ENCODE measurements around the gene SMPD3. TPM values are rescaled to one million over a fixed set of nuclear protein-coding genes. Genes with fewer than 3 reads are reported as not detected.

SMPD3 gene
- total RNA-seq, 2 experiments from 2014 or later, result 0.89 to 1.1 TPM

DNA sequence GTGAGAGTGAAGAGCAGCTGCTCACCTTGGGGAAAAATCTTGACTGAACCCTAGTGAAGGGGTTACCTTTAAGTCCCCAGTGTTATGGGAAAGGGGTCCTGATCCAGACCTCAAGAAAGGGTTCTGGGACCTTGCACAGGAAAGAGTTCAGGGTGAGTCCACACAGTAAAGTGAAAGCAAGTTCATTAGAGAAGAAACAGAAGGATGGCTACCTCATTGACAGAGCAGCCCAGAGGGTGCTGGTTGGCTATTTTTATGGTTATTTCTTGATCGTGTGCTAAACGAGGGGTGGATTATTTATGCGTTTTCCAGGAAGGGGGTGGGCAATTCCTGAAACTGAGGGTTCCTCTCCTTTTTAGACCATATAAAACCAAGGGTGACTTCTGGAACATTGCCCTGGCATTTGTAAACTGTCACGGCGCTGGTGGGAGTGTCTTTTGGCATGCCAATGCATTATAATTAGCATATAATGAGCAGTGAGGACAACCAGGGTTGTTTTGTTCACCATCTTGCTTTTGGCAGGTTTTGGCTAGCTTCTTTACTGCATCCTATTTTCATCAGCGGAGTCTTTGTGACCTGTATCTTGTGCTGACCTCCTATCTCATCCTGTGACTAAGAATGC is 58.4 kb downstream of the SMPD3 start:
- Histone ChIP-seq H3K27me3 (ENCODE audit: control insufficient read depth in 1 of 2, insufficient read depth in 2 of 2, low read length in 2 of 2) (no peaks in the 10 kb centered on the region), H3K36me3 (ENCODE audit: insufficient read depth, low read length) (no peaks in the 10 kb centered on the region), H3K4me1 (ENCODE audit: insufficient read depth, low read length) (no peaks in the 10 kb centered on the region), H3K27ac (ENCODE audit: low read depth in 1 of 2, low read length in 2 of 2) (no peak overlapping the region), H3K9me3 (ENCODE audit: control insufficient read depth in 1 of 2, insufficient read depth in 1 of 2, low read length in 2 of 2) (no peaks in the 10 kb centered on the region), H3K4me3 (ENCODE audit: low read length) (no peak overlapping the region)
- TF ChIP-seq, protein P1, sequence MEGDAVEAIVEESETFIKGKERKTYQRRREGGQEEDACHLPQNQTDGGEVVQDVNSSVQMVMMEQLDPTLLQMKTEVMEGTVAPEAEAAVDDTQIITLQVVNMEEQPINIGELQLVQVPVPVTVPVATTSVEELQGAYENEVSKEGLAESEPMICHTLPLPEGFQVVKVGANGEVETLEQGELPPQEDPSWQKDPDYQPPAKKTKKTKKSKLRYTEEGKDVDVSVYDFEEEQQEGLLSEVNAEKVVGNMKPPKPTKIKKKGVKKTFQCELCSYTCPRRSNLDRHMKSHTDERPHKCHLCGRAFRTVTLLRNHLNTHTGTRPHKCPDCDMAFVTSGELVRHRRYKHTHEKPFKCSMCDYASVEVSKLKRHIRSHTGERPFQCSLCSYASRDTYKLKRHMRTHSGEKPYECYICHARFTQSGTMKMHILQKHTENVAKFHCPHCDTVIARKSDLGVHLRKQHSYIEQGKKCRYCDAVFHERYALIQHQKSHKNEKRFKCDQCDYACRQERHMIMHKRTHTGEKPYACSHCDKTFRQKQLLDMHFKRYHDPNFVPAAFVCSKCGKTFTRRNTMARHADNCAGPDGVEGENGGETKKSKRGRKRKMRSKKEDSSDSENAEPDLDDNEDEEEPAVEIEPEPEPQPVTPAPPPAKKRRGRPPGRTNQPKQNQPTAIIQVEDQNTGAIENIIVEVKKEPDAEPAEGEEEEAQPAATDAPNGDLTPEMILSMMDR (IDR thresholded peaks at IDR 0.05), result no peak
- Mint-ChIP-seq H3K27me3 (no peaks in the 10 kb centered on the region), H3K27ac (no peak overlapping the region), H3K4me3 (no peak overlapping the region), H3K9me3 (no peaks in the 10 kb centered on the region), H3K4me1 (ENCODE audit: low read depth) (peaks cover under 1% of the 10 kb centered on the region), H3K36me3 (ENCODE audit: low read depth) (no peaks in the 10 kb centered on the region)
- no peak for DNase-seq
- ATAC-seq (ENCODE audit: poor library complexity), result no peak
- intact Hi-C loops (cut with DNase I, micrococcal nuclease), result no loop called here
- POLR2A ChIA-PET, result no interaction called here
- CTCF ChIA-PET, result no interaction called here

DNA sequence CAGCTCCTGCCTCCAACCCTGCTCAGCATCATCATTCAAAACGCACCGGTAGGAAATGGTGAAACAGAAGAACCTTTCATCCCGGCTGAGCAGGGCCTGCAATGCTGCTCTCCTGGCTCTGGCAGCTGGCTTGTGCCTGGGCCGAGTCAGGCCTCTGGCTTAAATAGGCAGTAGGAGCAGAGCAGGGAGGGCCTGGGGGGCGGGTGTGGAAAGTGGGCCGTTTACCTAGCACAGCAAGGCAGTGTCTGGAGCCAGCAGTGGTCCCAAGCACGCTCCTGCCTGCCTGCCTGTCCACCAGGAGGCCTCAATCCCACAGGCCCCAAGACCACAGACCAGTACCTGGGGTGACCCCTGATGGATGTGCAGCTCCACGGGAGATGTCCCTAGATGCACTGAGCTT is 59.3 kb downstream of the SMPD3 start:
- ATAC-seq (ENCODE audit: poor library complexity) (no peak), DNase-seq (no peak)
- no peaks in the 10 kb centered on the region for H3K9me3 ChIP-seq (ENCODE audit: control insufficient read depth in 1 of 2, insufficient read depth in 1 of 2, low read length in 2 of 2)
- H3K27ac Mint-ChIP-seq, result no peak overlapping the region
- no peak overlapping the region for H3K27ac ChIP-seq (ENCODE audit: low read depth in 1 of 2, low read length in 2 of 2)
- no peaks in the 10 kb centered on the region for H3K27me3 Mint-ChIP-seq
- ChIA-PET POLR2A (no interaction called here), CTCF (no interaction called here)
- TF ChIP-seq, protein P1 (IDR thresholded peaks at IDR 0.05), result no peak
- H3K4me1 ChIP-seq (ENCODE audit: insufficient read depth, low read length), result peaks cover 2% of the 10 kb centered on the region
- H3K36me3 Mint-ChIP-seq (ENCODE audit: low read depth), result no peaks in the 10 kb centered on the region
- H3K36me3 ChIP-seq (ENCODE audit: insufficient read depth, low read length), result no peaks in the 10 kb centered on the region
- H3K4me3 Mint-ChIP-seq, result no peak overlapping the region
- no peaks in the 10 kb centered on the region for H3K27me3 ChIP-seq (ENCODE audit: control insufficient read depth in 1 of 2, insufficient read depth in 2 of 2, low read length in 2 of 2)
- peaks cover 6% of the 10 kb centered on the region for H3K4me1 Mint-ChIP-seq (ENCODE audit: low read depth)
- no peak overlapping the region for H3K4me3 ChIP-seq (ENCODE audit: low read length)
- intact Hi-C loops (cut with DNase I, micrococcal nuclease), result no loop called here
- H3K9me3 Mint-ChIP-seq, result no peaks in the 10 kb centered on the region

DNA sequence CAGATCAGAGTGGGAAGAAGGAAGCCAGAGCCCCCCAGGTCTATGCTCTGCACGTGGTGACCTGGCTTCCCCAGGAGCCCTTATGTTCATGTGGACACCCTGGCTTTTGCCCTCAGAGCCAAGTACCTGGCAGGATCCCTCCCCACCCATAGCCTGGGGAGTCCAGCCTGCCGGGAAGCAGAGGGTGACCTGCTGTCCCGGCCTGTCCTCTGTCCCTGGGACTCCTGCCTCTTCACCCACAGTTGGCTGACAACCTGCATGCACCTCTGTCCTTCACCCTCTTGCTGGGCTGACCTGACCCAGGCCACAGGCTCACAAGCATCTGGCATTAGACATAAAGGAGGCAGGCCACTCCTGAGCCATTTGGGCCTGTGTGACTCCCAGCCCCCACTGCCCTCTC is 60.2 kb downstream of the SMPD3 start:
- H3K4me3 Mint-ChIP-seq, result no peak overlapping the region

More for the DNA sequence above, 60.2 kb downstream of the SMPD3 start:
- Mint-ChIP-seq H3K4me1 (ENCODE audit: low read depth) (peaks cover 13% of the 10 kb centered on the region), H3K9me3 (no peaks in the 10 kb centered on the region), H3K36me3 (ENCODE audit: low read depth) (no peaks in the 10 kb centered on the region), H3K27ac (no peak overlapping the region), H3K27me3 (no peaks in the 10 kb centered on the region)
- no peak overlapping the region for H3K27ac ChIP-seq (ENCODE audit: low read depth in 1 of 2, low read length in 2 of 2)
- CTCF ChIA-PET, result no interaction called here
- intact Hi-C loops (cut with DNase I, micrococcal nuclease), result no loop called here
- TF ChIP-seq, protein P1 (IDR thresholded peaks at IDR 0.05), result no peak
- no peak for ATAC-seq (ENCODE audit: poor library complexity)
- H3K4me3 ChIP-seq (ENCODE audit: low read length), result no peak overlapping the region
- H3K27me3 ChIP-seq (ENCODE audit: control insufficient read depth in 1 of 2, insufficient read depth in 2 of 2, low read length in 2 of 2), result no peaks in the 10 kb centered on the region
- no peaks in the 10 kb centered on the region for H3K9me3 ChIP-seq (ENCODE audit: control insufficient read depth in 1 of 2, insufficient read depth in 1 of 2, low read length in 2 of 2)
- H3K4me1 ChIP-seq (ENCODE audit: insufficient read depth, low read length), result peaks cover 6% of the 10 kb centered on the region
- no peak for DNase-seq
- POLR2A ChIA-PET, result no interaction called here
- H3K36me3 ChIP-seq (ENCODE audit: insufficient read depth, low read length), result no peaks in the 10 kb centered on the region
